GM18511 (cell line): ENCODE measurements around the gene IMMP2L.

Experiments used
- ATAC-seq: cut with Tn5 transposase; IDR thresholded peaks from one replicate; pipeline ENCODE4 v1.9.1; 2021; ENCODE audit warnings: mild to moderate bottlenecking, moderate library complexity; ENCODE audit not compliant: unreplicated experiment

IMMP2L gene

DNA sequence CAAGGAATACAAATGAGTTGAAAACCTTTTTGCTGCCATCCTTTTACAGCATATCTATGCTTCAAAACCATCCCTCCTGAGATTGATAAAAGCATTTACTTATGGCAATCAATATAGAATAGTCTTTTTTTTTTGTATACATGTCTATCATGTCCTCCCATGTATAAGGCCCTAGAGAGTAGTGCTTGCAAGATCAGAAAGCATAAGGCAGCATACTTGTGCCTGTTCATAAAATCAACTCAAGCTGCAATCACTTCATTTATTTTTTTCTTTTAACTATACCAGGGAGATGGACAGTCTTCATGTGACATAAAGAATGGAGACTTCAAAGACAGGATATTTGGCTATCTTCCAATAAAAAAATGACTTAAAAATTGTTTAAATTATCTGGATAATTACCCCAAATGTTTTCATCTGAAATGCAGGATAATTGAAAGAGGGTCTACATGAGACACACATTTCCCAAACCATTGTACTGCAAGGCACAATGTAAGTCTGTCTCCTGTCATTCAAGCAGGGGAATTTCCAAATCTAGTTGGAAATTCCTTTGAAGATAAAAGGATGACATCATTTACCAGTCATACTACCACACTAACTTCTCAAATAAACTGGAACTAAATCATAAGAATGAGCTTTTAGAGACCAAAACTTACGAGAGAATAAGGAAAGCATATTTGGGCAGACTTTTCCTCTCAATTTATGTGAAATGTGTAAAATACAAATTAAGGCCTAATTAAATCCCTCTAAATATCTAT, 448.9 kb downstream of the IMMP2L start:
- ATAC-seq, result peak; percentile 63

DNA sequence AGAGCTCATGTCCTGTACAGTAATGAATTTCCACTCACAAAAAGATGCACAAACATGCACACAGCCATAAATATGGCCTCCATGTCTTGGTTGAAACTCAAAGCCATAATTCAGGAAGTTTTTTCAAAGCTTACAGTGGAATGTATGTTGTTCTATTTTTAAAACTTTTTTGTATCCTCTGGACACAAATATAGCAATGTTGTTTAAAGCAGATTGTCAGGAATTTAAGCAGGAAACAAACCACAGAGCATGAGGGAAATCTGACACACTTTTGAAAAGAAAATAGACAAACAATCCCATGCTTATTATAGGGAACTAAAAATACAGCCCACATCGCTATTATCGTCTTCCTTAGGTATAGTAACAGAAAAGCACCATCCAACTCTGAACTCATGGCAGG, 449.9 kb downstream of the IMMP2L start:
- no peak for ATAC-seq

DNA sequence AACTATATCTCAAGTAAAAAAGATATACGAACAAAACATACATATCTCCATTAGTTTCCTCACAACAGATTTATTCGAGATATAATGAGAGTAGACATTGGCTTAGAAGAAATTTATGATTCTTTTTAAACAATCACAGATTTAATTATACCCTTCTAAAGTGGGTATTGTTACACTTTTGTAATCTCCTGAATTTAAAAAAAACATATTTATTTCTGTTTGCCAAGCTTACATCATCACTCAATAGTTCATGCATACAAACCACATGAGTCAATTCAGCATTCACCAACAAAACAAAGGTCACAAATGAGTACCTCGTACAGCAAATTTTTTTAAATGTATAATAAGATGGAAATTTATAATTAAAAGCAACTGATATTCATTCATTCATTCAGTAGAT, 453.8 kb downstream of the IMMP2L start:
- ATAC-seq, result no peak

DNA sequence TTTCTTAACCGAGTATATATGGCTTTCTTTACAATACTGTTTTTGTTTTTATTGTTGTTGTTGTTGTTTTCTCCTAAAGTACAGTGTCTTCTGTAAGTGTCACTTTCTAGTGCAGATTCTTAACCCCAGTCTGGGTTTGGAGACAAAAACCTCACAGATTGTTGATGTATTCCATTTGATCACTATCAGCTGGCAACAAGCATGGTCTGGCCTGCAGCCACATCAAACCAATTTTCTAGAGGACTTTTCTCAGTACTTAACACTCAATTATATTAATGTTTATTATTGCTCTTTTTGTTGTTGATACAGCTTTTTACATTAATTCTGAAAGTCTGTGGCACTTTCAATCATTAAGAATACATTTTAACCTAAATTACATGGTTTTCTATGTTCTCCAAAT, 454.3 kb downstream of the IMMP2L start:
- ATAC-seq, result no peak

DNA sequence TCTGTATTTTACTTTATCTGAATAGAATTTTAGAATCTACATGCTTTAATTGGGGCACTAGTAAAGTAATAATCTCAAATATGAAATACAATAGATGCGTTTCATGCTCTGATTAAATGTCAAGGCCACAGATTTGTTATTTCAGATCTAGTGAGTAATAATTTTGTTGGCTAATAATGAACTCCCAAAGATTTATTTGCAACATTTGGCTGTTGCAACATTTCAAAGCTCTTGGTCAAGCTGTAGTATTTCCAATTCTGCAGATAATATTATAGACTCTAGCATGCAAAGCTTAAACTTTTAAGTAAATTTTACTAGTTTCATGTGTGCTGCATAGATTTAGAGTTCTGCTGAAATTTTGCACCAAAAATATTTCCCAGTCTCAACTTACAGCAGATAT, 454.7 kb downstream of the IMMP2L start:
- no peak for ATAC-seq

DNA sequence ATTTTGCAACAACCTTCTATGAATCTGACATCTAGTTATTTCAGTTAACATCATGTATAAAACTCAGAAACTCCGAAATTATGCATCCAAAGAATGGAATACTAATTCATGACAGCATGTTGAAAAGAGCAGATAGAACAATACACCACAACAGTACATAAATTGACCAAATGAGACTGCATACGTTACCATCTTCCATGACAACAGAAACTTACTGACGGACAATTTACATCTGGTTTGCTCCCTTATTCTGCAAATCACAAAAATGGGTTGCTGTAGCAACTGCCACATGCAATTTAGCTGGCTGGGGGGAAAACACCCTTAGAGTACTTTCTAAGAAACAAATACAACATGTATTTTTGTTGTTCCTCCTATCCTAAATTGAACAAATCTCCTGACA, 457.0 kb downstream of the IMMP2L start:
- no peak for ATAC-seq

DNA sequence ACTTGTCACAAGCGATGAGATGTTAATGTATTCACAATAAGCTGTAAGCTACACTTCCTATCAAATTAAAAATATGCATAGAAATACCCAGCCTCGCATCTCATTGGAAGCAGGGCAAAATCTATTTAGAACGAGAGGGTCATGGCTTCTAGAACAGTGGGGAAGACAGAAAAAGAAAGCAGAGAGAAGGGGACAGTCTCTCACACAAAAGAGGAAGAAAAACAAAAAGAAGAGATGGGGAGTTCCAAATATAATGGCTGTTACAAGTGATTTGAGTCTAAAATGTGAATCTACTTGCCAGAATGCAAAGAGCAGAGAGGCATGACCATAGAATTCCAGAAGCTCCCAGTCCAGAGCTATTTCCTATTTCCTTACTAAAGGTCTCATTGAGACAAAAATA, 457.6 kb downstream of the IMMP2L start:
- no peak for ATAC-seq

DNA sequence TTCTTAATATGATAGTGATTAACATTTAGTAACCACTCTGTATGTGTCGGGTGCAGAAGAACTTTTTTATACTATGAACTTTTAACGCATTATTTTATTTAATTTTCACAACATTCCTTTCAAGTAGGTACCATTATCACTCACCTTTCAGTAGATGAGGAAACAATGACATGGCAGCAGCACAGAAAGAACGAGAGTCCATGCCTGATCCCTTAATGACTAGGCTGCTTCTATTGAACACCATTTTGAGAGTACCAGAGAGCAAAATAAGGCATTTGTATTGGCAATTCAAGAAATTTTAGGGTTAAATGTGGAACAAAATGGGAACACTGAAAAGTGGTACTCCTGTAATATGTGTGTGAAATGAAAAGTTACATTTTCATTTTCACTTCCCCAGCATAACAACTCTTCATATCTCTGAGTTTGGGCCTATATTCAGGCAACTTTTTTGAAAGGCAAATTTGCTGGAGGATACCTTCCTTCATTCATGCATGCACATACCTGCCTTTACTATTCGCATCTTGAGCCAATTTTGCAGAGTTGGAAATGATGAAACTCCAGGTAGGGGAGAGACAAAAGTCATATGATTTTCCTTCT, 458.5 kb downstream of the IMMP2L start:
- ATAC-seq, result peak; percentile 69

DNA sequence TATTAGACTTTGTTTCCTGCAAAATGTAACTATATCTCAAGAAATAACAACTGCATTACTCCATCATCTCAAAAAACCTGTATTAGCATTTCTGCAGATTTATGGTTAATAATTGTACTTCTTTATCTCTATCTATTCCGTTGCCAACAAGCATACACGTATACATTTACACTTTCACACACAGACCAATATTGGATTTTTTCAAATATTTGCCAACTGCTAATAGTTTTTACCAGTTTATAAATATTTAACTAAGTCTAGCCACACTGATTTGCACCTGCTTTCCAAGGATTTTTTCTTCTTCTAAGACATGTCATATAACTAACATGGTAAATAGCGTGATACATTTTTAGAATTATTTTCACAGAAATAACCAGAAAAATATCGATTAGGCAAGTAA, 459.2 kb downstream of the IMMP2L start:
- ATAC-seq, result no peak

DNA sequence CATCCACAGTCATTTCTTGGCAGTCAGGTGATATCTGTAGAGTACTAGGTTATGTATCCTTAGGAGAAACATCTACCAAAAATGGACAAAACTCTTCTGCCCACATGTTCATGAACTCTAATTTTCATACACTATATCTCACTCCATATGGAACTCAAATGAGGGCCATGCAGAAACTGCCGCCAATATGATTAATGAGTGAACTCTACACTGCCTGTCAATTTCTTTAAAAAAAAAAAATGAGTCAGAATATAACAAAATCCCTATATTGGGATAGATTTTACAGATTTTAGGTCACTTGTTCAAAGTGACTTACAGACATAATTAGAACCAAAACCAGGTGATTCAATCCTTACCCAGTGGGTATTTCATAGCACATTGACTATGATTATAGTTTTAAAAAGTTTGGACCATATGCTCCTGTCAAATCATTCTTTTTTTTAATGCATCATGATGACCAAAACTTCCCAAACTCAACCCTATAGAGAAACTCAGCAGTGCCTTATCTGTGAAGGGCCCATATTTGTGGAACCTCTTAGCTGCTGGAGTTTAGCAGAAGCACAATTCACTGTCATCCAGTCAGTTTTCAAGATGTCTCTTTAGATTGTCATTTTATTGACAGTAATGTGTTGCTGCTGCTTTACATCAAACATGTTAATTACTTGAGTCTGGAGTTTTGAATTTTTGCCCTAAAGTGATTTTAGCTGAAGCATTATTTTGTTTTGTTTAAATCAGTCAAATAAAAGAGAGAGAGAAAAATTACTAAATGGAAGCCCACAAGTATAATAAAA, 460.2 kb downstream of the IMMP2L start:
- ATAC-seq, result no peak

DNA sequence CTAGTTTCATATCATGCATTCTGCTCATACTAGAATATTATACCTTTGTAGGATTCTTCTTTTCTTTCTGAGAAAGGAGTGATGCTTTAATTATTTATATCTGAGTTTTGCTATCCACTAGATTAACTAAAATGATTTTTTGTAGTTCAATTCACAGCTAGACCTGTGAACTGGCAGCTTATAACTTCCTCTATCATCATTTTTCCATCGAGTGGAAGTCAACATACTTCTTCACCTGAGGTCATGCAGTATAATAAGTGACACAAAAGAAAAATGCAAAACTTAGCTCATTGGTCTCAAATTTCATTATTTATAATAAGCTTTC, 463.4 kb downstream of the IMMP2L start:
- peak; percentile 17 for ATAC-seq

DNA sequence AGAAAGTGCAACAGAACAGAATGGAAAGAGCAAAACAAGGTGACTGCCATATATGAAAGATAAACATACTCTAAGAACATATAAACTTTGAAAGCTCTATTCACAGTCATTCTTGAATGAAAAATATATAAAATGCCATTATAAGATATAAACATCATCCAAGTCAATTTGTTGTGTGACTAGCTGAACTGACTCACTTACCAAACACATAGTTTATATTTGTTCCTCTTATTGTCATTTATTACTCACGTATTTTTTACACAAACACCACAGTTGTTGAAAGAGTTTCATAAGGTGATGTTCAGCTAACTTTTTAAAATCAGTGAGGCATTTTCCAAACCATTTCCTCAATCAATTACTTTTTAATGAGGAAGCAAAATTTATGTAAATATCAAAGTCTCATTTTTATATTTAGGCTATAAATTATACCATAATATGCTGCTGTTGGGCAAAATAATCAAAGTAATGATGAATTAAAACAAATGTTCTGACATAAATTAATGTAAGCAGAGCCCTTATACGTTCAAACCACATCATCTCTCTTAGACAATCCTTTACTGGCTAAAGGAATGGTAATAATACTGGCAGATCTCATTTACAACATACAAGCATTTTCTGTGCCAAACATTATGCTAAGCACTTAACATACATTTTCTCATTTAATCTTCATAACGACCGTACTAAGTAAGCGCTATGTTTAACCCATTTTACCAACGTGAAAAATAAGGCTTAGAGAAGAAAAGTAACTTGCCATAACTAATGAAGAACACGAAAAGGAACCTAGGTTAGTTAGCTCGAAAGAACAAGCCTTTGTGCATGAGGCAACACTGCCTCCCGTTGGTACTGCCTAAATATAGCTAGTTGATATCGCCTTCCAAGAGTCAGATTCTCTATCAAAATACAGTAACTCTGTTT, 464.0 kb downstream of the IMMP2L start:
- peak; percentile 93 for ATAC-seq

DNA sequence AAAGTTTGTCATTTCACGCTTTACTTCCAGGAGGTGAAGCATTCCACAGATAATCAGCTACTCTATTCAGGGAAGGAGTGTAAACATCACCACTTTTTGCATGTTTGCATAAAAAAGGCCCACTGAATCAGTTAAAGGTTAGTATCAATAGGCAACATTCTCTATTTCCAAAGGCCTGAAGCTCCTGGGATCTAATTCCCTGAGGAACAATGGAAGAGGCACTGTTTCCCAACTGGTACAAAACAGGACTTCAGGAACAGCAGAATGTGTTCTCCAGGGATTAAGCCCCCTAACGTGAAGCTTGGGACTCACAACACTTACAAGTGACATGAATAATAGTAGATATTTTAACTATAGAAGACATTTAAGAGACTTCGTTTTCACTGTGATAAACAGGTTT, 465.3 kb downstream of the IMMP2L start:
- no peak for ATAC-seq

DNA sequence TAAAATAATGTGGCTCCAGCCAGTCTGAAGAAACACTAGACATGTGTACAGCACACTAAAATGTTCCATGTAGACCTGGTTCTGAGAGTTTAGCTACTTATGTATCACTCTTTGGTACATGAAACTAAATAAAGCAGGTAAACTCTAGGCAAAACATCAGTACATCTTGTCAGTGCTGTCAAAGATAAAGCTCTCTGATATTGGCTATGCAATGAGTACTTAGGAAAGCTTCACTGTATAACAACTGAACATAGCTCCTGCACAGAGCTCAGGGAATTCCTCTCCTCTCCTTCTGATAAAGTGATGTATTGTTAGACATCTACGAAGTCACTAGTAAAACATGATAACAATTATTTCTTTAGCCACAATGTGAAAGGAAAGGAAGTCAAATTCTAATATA, 467.9 kb downstream of the IMMP2L start:
- no peak for ATAC-seq

DNA sequence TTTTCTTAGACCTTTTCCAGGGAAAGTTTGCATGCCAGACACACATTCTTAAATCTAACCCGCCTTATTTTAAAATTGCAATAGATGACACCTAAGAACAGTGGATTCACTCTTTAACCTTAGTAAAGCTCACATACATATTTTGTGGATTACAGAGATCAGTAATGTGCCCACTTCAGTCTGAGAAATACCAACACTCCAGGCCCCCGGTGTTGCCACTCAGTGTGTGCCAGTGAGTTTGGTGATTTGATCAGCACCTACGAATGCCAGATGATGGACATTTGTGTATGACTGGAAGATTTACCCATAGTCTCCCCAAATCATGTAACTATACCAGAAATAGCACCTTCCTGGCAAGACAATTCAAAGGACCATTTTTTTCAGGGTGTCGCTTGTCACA, 468.8 kb downstream of the IMMP2L start:
- ATAC-seq, result no peak

DNA sequence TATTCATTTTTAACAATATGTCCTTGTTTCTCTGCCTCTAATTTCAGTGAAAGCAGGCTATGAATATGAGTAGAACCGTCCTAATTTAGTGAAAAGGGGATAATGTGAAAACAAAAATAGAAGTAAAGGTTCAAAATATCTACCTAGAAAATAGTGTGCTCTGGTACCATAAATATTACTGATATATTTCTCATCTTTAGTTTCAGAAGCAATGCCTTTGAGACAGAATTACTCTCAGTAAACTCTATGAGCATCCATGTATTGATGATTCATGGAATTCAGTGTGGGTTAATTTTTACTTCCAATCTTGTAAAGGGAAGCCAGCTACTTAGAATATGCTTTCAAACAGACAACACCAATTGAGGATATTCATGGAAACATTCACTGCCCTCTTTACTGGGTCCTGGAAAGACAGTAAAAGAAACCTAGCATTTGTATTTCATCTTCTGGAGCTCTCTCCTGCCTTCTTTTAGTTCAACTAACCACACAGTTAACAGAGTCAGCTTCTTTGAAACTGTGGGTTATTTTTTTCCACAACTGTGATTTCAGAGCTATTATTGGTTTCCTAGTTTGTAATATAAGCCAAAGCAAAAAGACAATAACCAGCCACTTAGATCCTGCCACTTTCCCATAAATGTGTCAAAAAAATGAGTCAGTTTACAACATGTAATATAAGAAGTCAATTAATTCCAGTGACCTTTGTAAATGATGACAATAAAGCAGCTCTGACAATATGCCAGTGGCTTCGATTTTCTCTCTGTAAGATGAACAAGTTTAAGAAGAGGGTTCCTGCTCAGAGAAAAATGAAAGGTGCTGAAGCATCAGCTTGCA, 469.7 kb downstream of the IMMP2L start:
- ATAC-seq, result peak; percentile 61

DNA sequence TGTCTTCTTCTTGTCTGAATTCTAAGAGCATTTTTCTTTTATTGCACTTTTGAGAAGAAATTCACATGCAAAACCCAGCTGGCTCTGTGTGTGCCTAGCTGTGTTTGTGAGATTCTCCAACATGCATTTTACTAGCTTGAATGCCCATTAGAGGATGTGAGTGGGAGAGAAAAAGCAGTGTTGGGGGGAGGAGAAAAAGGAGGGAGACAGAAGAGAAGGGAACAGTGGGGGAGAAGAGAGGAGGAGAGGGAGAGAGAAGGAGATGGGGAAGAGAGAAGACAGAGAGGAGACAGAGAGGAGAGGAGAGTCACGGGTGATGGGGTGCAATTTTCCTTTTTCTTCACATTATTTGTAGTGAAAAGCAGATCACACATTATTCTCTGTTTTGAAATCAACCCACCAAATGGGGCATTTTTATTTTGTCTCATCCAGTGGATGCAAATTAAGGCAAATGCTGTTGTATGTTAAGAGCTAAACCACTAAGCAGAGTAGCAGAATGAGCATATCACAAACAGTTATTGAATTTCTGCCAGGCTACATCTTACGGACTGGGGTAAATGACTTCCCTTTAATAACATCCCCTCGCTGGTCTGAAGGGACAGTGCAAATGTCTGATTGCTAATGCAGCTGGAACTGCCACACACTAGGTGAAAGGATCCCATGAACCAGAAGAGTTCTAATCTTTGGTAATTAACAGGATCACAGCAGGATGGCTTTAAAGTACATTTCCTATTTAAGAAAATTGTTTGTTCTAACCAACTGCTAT, 470.5 kb downstream of the IMMP2L start:
- ATAC-seq, result no peak

DNA sequence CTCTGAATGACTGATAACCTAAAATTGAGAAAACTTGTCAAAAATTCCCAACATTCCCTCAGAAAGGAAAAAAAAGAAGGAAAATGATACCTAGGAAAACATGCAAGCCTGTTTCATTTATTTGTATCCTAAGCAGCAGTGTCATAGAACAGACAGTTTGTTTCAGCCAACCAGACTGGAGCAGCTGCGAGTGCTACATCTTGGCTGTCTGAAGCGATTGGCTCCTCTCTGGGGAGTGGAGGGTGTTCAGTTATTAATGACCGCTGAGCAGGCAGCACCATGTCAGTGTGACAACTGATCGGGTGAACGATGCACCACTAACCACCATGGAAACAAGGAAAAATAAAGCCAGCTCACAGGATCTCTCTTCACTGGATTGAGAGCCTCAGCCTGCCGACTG, 471.4 kb downstream of the IMMP2L start, which contains the start of gene LRRN3:
TSS of gene LRRN3 (plus strand) at position 282 of the 400 bp plus-strand sequence. CDS start 31,646 bp downstream, outside the sequence.
- no peak for ATAC-seq

DNA sequence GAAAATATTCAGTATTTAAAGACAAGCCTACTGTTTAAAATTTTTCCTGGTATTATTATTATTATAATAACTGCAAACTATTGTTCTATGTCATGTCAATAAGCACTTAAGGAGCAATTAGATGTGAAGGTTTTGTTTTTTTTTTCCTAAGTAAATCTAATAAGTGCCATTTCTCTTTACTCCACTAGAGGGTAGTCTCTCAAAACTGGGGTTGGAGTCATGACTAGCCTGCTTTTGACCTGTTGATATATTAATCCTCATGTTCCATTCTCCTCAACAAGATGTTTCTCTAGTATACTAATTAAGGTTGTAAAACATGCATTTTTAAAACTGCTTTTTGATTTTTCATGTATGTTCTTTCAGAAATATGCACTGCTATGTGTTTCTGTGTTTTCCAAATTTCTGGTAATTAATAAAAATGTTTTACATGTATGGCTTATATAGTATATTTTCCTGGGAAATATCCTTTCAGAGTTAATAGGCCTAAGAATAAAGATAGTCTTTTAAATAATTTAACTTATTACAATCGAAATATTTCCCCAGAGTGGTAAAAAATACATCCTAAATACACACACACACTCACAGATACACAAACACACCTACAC, 472.4 kb downstream of the IMMP2L start:
- ATAC-seq, result peak; percentile 54
